HG03432 (cell line): ENCODE results near the gene TMEM120A.

Experiments used
- ATAC-seq: cut with Tn5 transposase; IDR thresholded peaks from one replicate; pipeline ENCODE4 v1.9.1; 2021; ENCODE audit warnings: mild to moderate bottlenecking, moderate library complexity; ENCODE audit not compliant: unreplicated experiment

Gene TMEM120A

DNA sequence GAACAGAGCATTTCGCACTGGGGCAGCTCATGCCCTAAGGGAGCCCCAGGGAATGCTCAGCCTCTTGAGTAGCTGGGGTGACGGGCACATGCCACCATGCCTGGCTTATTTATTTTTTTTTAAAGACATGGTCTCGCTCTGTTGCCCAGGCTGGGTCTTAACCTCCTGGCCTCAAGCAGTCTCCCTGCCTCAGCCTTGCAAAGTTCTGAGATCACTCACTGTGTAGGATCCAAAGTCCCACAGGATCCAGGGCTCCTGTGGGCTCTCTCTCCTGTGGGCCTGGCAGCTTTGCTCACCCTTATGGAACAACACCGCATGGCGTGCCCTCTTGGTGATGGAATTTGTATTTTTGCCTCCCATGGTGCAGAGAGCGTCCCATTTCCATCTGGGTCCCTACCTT lies 34.0 kb downstream of the TMEM120A start:
- ATAC-seq = no peak

DNA sequence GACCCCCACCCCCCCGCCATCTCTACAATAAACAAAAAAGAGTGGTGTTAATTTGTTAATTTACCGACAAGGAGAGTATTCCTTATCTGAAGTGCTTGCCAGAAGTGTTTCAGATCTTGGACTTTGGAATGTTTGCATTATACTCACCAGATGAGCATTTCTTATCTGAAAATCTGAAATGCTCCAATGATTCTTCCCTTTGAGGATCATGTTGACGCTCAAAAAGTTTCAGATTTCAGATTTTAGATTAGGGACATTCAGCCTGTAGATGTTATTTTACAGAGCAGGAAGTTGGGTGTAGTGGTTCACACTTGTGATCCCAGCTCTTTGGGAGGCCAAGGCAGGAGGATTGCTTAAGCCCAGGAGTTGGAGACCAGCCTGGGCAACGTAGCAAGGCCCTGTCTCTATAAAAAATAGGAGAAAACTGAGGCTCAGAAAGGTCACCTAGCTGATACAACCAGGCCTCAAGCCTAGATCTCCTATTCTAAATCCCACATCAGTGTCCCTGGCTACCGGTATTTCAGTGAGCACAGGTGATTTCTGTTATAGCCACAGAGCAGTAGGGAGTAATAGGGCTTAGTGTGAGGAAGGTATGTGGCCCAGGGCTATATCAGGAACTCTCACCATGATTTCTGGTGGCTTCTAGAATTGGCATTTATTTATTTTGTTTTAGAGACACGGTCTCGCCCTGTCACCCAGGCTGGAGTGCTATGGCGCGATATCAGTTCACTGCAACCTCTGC lies 35.4 kb downstream of the TMEM120A start:
- no peak for ATAC-seq

DNA sequence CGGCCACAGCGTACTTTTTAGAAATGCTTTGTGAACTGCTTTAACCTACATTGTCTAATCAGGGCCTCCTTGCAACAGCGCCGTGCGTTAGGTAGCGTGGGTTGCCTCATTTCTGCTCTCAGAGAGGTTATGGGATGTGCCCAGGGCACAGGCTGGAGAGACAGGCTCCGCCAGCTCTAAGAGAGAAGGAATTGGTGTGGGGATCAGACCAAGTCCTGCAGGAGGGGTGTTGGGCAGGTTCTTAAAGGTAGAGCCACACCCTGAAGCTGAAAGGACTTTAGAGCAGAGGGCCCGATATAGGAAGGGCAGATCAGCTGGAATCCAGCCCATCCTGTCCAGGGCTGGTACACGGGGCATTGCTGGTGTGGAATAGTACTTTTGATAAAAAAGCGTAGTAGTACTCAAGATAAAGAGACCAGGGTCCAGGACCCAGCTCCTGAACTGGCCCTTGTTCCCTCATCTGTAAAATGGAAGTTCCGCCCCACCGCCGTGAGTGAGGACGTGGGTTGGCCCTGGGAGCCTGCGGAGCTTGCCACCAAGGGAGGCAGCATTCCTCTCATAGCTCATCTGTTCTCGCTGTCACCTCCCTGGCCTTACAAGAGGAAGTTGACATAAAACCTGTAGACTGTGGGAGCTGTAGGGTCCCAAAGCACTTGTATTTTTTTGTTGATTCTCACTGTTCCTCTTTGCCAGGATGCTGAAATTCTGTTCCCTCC lies 37.2 kb downstream of the TMEM120A start:
- ATAC-seq = no peak

DNA sequence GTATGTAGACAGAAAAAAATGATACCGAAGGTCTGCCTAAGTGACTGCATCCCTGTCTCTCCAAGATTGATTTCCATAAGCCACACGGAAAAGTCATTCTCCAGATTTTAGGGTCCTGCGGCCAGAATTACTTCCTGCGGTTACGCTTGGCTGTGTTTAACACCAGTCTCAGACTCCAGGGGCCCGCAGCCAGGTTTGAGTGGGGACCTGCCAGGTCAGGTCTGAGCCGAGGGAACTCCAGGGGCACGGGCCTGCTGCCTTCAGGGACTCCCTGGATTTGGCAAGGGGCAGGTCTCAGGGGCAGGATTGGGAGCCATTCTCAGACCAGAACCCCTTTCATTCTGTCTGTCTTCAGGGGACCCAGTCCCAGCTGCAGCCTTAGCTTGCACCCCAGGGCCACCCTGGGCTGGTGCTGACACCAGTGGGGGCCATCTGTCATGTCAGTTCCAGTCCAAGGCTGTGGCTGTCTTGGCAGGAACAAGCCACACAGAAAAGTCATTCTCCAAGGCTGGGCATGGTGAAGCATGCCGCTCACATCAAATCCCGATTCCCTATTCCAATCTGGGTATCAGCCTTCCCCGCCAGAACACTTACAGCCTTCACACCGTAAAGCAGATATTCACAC lies 39.0 kb downstream of the TMEM120A start:
- ATAC-seq = no peak

DNA sequence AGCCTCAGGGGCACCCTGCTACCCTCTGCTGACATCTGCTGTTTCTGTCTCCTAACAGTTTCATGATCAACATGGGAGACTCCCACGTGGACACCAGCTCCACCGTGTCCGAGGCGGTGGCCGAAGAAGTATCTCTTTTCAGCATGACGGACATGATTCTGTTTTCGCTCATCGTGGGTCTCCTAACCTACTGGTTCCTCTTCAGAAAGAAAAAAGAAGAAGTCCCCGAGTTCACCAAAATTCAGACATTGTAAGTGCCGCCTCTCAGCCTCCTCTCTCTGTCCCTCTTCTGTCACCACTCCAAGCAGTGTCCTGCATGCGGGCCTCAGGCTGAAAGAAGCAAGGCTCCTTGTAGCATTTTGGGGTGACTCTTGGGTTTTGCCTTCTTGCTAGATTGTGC lies 40.5 kb downstream of the TMEM120A start:
- no peak for ATAC-seq

DNA sequence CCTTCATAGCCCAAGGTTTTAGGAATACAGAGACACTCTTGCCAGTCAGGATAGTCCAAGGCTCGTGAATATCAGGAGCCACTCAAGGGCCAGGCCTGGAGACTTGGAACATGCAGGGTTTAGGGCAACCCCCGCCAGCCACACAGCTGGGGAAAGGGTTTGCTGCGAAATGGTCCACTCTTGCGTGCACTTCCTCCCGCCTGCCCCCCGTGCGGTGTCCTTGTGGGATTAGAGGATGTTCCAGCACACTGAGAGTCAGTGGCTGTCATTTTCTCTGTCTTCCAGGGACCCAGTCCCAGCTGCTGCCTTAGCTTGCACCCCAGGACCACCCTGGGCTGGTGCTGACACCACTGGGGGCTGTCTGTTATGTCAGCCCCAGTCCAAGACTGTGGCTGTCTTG lies 41.0 kb downstream of the TMEM120A start:
- no peak for ATAC-seq

DNA sequence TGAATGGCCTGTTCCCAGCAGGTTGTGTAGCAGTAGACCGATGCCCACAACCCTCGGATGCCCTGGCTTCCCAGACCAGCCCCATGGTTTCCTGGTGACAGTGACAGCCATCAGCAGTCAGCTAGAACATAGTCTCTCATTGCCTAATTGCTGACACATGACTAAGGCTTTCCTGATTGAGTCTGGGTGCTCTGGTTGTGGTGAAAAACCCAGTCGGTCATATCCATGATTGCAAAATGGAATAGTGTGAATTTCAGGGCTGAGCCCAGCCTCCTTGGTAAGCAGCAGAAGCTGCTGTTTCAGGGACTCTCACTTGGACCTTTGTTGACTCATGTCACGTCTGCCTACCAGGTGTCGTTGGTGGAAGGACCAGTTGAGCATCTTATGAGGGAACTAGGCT lies 42.9 kb downstream of the TMEM120A start:
- ATAC-seq = no peak

DNA sequence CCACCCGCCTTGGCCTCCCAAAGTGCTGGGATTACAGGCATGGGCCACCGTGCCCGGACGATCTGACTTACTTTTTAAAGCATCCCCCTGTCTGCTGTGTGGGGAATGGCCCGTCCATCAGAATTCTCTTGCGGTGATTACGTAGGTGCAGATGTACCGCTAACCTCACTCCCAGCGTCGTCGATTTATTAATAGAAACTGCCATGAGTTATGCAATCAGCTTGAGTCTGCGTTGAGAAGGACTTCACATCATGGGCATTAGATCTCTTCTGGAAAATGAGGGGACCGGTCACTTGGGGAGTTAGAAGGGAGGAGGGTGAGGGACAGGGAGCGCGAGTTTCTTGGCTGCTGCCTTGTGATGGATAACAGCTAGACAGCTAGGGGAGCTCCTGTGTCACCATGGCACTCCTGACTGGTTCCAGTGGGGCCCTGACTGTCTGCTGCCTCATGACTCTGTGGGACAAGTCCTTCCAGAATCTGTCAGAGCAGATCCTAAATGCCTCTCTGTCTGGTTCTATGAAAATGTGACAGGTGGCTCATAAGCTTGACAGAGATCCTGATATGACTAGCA lies 44.2 kb downstream of the TMEM120A start:
- ATAC-seq = no peak

DNA sequence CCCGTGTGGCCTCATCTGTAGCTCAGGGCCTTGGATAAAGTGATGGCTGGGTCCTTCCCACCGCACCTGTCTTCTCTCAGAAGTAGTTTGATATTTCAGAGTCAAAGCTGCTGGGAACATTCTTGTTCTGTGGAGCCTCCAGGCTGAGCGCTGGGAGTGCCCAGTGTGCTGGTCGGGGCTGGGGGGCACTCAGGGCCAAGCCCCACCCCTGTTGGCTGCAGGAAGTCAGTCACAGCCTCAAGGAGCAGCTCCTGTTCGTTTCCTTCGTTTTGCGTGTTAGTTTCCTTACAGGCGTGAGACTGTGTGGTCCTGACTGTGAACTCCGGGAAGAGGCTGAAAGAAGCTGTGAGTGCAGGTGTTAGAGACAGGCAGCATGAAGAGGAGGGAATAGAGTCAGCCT lies 46.2 kb downstream of the TMEM120A start:
- ATAC-seq = no peak

DNA sequence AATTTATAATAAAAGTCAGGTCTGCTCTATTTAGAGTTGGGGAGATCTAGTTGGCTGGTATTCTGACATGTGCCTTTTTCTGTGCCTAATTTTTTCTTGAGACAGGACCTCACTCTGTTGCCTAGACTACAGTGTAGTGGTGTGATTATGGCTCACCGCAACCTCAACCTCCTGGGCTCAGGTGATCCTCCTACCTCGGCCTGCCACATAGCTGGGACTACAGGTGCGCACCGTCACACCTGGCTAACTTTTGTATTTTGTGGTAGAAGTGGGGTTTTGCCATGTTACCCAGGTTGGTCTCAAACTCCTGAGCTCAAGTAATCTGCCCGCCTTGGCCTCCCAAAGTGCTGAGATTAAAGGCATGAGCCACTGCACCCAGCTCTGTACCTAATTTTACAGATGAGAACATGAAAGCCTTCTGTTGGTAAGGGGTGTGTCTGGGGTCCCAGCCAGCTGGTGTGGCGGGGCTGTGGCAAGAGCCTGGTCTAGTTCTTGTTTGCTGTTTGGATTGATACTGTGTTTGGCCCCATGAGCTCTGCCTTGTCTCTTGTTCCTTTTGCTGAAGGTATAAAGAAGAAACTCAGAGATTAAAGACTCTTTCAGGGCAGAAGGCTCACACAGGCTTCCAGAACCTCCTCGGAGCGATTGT lies 48.1 kb downstream of the TMEM120A start:
- ATAC-seq = no peak

DNA sequence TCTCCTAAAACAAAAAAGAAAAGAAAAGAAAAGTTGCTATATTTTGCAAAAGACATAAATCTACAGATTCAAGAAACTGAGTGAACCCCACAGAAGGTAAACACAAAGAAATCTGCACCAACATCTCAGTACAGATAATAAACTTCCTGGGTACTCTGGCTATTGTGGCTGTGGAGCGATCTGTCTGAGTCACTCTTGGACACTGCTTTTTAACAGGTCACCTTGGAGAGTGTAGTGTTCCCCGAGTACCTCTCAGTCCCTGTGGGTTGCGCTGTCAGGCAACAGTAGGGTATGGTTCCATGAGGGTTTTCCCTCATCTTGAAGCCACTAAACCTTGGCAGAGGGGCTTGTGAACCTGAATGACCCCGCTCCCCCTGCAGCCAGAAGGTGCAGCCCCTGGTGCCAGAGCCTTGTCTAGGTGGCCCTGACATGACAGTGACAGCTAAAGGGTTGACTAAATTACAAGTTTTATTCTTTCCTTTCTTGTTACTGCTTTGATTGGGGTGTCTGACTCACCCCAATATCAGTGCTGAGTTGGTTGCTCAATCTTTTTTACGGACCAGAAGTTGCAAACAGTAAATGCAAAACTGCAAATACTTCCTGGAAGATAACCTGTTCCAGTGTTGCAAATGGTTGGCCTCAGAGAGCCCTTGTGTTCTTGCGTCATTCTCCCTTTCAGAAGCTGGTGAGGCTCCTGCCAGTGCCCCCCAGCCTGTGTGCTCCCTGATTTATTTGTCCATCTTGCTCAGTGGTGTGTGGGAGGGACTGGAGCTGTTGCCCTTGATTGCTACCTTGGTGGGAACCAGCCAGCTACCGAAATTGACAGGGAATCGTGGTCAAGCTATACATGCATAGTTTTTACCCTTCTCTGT lies 48.9 kb downstream of the TMEM120A start:
- ATAC-seq = no peak

DNA sequence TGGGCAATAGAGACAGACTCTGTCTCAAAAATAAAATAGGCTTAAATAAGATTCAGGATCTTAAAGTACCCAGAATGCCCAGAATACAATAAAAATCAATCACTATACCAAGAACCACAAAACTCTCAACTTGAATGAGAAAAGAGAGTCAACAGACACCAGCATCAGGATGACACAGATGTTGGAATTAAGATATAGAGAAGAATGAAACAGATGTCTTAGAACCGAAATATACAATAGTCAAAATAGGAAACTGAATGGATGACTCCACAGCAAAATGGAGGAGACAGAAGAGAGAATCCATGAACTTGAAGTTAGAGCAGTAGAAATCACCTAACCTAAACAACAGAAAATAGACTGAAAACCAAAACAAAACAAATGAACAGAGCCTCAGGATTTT lies 49.9 kb downstream of the TMEM120A start:
- ATAC-seq = no peak

DNA sequence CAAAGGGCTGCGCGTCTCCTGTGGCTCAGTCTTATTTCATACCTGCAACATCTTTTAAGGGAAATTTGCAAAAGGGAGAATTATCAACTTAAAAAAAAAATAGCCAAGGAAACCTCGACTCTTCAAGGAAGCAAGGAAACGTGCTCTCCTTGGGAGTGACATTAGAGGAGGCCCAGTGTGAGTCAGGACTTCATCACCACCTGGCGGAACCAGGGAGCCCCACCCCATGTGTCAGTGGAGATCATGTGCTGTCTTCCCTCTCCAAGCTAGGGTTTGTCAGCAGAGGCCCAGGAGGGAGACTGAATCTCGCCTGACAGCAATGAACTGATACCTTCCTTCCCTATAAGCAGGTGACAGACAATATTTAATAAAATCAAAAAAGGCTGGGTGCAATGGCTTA lies 50.5 kb downstream of the TMEM120A start:
- ATAC-seq = no peak

DNA sequence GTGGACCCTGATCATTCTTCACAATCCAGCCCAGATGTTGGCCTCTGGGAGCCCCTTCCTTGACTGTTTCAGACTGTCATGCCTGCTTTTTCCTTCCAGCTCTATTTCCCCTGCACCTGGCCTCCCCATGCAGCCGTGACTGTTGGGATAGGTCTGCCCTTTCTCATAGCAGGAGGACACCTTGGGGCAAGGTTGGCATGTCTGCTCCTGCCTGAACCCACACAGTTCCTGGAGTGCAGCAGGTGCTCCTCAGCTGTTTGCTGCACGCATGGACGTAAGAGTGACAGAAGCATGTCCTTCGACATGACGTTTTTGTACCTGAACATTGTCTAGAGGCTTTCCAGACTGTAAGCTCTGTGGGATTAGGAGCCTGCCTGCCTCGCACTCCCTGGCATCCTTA lies 55.5 kb downstream of the TMEM120A start:
- ATAC-seq = no peak

DNA sequence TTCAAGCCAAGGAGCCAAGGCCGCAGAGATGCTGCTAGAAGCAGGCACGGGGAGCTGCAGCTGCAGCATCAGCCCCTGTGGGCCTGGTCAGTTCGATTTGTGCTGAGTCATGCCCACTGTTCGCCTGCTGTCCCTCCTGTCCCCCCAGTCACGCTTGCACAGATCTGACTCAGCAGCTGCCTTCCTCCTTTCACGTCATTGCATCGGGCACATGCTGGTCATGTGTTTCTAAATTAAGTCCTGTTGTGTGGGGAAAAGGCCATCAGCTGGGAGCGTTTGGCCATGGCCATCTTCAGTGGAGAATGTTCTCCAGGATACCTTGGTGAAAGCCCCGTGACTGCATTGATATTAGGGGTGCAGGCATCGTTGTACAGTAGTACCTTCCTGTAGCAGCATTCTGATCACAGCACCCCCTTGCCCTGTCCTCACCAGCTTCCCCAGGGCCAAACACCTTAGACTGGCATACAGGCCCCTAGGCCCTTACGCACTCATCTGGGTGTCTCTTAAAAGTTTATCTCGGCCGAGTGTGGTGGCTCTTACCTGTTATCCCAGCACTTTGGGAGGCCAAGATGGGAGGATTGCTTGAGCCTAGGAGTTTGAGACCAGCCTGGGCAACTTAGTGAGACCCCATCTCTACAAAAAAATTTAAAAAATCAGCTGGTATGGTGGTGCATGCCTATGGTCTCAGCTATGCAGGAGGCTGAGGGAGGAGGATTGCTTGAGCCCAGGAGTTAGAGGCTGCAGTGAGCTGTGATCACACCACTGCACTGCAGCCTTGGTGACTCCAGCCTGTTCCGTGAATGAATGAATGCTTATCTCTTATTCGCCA lies 56.2 kb downstream of the TMEM120A start:
- no peak for ATAC-seq
